Measurements from ENCODE around the gene PROM2. TPM values are rescaled to one million over a fixed set of nuclear protein-coding genes. Genes with fewer than 3 reads are reported as not detected.
"Not testable (repeated sequence)": the region's sequence is repeated elsewhere in the genome, so short reads cannot be mapped to it uniquely, and the experiment has no call there.

Gene PROM2
- total RNA-seq, 1 donor from 2014 or later: 5.4 TPM

DNA sequence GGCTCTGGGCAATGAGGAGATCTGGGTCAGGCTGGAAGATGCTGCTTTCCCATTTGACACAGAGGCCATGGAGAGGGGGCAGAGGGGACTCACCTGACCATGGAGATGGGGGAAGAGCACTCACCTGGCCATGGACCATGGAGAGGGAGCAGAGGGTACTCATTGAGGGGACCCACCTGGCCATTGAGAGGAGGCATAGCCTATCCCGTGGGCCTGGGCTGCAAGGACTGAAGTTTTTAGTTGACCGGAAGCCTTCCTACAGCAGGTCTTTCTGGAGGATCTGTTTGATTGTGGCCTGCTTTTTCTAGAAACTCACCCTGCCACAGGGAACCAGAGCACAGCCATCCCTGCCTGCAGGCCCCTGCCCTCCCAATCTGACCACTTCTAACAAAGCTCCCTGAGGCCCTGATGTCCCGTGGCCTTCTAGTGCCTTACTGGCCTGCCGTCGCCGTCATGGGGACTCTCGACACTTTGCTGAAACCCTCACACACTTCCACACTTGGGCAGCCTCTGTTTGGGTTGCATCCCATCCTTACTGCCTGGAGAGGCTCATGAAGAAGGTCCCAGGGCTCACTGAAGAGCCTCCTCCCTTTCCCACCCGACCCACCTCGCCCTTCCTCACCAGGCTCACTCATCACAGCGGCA lies 5.1 kb upstream of the PROM2 start:
- Mint-ChIP-seq H3K27ac (ENCODE audit: unreplicated experiment) (no peak overlapping the region), H3K9me3 (ENCODE audit: unreplicated experiment) (peaks cover 4% of the 10 kb centered on the region), H3K4me1 (ENCODE audit: low read depth, unreplicated experiment) (peaks cover 4% of the 10 kb centered on the region), H3K36me3 (ENCODE audit: unreplicated experiment) (no peaks in the 10 kb centered on the region), H3K27me3 (ENCODE audit: unreplicated experiment) (peaks cover 2% of the 10 kb centered on the region), H3K4me3 (ENCODE audit: unreplicated experiment) (no peak overlapping the region)
- DNase-seq: no peak
- TF ChIP-seq, protein P1, sequence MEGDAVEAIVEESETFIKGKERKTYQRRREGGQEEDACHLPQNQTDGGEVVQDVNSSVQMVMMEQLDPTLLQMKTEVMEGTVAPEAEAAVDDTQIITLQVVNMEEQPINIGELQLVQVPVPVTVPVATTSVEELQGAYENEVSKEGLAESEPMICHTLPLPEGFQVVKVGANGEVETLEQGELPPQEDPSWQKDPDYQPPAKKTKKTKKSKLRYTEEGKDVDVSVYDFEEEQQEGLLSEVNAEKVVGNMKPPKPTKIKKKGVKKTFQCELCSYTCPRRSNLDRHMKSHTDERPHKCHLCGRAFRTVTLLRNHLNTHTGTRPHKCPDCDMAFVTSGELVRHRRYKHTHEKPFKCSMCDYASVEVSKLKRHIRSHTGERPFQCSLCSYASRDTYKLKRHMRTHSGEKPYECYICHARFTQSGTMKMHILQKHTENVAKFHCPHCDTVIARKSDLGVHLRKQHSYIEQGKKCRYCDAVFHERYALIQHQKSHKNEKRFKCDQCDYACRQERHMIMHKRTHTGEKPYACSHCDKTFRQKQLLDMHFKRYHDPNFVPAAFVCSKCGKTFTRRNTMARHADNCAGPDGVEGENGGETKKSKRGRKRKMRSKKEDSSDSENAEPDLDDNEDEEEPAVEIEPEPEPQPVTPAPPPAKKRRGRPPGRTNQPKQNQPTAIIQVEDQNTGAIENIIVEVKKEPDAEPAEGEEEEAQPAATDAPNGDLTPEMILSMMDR (IDR thresholded peaks at IDR 0.05; ENCODE audit: partially characterized antibody, unreplicated experiment): no peak

DNA sequence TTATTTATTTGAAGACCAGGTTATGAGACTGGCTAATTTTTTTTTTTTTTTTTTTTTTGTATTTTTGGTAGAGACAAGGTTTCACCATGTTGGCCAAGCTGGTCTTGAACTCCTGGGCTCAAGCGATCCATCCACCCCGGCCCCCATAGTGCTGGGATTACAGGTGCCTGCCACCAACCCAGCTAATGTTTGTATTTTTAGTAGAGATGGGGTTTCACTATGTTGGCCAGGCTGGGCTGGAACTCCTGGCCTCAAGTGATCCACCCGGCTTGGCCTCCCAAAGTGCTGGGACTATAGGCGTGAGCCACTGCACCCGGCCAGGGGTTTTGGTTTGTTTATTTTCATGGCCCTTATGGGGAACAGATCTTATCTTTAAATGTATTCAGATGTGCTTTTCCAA lies 4.5 kb upstream of the PROM2 start:
- H3K27ac Mint-ChIP-seq (ENCODE audit: unreplicated experiment); H3K4me3 Mint-ChIP-seq (ENCODE audit: unreplicated experiment); H3K9me3 Mint-ChIP-seq (ENCODE audit: unreplicated experiment); DNase-seq; H3K36me3 Mint-ChIP-seq (ENCODE audit: unreplicated experiment); H3K4me1 Mint-ChIP-seq (ENCODE audit: low read depth, unreplicated experiment); H3K27me3 Mint-ChIP-seq (ENCODE audit: unreplicated experiment): not testable (repeated sequence)

DNA sequence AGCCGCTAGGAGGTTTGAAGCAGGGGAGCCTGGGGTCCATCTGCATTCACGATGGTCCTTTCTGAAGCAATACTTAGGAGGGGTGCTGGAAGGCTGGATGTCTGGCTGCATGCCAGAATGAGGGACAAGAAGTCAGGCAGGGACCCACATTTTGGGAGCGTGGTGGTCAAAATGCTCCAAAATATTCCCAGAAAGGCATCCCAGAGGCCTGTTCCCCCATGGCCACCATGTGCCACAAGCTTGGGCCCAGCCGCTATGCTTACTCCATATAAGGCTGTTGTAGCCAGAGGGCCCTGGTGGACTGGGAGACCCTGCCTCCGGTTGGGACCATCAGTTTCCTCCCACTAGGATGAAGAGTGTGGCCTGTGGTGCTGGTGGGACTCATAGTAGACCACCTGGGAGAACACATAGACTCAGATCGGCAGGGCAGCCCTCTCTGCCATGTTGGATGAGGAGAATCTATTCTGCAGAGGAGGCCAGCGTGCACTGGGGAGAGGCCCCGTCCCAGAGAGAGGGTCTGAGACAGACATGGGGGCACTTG lies 3.6 kb upstream of the PROM2 start:
- no peak for DNase-seq

DNA sequence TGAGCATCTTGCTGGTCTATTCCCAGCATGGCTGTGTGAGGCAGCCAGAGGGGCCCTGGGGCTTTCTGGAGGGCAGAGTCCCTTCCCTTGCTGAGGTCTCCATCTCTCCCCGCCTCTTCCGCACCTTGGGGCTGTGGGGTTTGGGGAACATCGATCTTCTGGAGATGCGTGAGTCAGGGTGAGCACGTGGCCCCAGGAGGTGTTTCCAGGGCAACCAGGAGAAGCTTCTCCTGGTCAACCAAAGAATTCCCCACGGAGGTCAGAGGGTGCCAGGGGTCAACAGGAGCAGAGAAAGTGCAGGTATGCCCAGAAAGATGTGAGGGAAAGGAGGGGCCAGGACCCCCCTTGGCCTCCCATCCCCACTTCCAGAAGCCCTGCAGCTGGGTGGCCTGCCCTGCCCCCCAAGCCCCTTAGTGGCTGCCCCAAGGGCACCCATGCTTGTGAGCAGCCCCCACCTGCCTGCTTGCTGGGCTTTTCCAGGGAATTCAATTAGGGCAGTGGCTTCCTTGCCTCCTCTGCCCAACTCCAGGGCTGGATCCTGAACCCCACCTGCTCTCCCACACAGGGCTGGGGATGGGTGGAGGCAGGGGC lies 2.8 kb upstream of the PROM2 start:
- H3K4me3 Mint-ChIP-seq (ENCODE audit: unreplicated experiment): no peak overlapping the region
- H3K36me3 Mint-ChIP-seq (ENCODE audit: unreplicated experiment): no peaks in the 10 kb centered on the region
- no peak for DNase-seq
- H3K27ac Mint-ChIP-seq (ENCODE audit: unreplicated experiment): no peak overlapping the region
- peaks cover 7% of the 10 kb centered on the region for H3K4me1 Mint-ChIP-seq (ENCODE audit: low read depth, unreplicated experiment)
- H3K9me3 Mint-ChIP-seq (ENCODE audit: unreplicated experiment): peaks cover 4% of the 10 kb centered on the region
- H3K27me3 Mint-ChIP-seq (ENCODE audit: unreplicated experiment): no peaks in the 10 kb centered on the region
- TF ChIP-seq, protein P1 (IDR thresholded peaks at IDR 0.05; ENCODE audit: partially characterized antibody, unreplicated experiment): no peak

More for the DNA sequence above, 3.6 kb upstream of the PROM2 start:
- TF ChIP-seq, protein P1 (IDR thresholded peaks at IDR 0.05; ENCODE audit: partially characterized antibody, unreplicated experiment): no peak
- Mint-ChIP-seq H3K4me1 (ENCODE audit: low read depth, unreplicated experiment) (peaks cover 4% of the 10 kb centered on the region), H3K9me3 (ENCODE audit: unreplicated experiment) (peaks cover 4% of the 10 kb centered on the region), H3K27ac (ENCODE audit: unreplicated experiment) (no peak overlapping the region), H3K4me3 (ENCODE audit: unreplicated experiment) (no peak overlapping the region), H3K27me3 (ENCODE audit: unreplicated experiment) (no peaks in the 10 kb centered on the region), H3K36me3 (ENCODE audit: unreplicated experiment) (no peaks in the 10 kb centered on the region)

DNA sequence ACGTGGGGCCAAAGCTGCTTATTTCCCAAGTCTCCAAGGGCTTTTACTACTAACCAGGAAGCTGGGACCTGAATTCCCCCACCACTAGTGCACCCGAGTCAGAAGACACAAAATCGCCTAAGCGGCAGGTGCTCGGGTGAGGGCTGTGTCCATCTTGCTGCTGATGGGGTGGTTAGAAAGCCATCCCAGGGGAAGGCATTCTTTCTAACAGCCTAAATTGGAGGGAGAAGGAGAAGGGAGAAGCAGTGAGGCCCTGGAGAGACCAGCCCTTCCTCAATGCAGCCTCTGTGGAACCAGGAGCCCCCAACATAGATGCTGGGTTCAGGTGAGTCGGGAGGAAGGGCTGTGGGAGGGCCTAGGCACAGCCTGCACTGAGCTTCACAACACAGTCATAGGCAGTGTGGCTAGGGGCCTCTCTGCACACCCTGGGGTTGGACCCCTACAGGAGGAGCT lies 1.9 kb upstream of the PROM2 start:
- Mint-ChIP-seq H3K27ac (ENCODE audit: unreplicated experiment) (no peak overlapping the region), H3K4me1 (ENCODE audit: low read depth, unreplicated experiment) (peaks cover 7% of the 10 kb centered on the region), H3K27me3 (ENCODE audit: unreplicated experiment) (no peaks in the 10 kb centered on the region), H3K36me3 (ENCODE audit: unreplicated experiment) (no peaks in the 10 kb centered on the region), H3K4me3 (ENCODE audit: unreplicated experiment) (no peak overlapping the region), H3K9me3 (ENCODE audit: unreplicated experiment) (peaks cover 4% of the 10 kb centered on the region)
- DNase-seq: no peak
- TF ChIP-seq, protein P1 (IDR thresholded peaks at IDR 0.05; ENCODE audit: partially characterized antibody, unreplicated experiment): no peak
